GM12878 (cell line): ENCODE results near the gene TLR9. TPM values are rescaled to one million over a fixed set of nuclear protein-coding genes. Genes with fewer than 3 reads are reported as not detected.

Source experiments
- ATAC-seq: fragments of 200-7000 bp; cut with Tn5 transposase; 3 replicates; pipeline ENCODE4 v1.9.1; 2020; ENCODE audit warnings: mild to moderate bottlenecking, moderate library complexity
- BruUV-seq: library from RNA; stranded (reverse); fragments of 400-500 nt; replicated peaks from 2 replicates; lab custom pipeline; 2021; lab: Mats Ljungman, UMichigan
- CTCF ChIA-PET: fragments of 300-600 bp; sonication (Branson Sonifier 250); formaldehyde crosslinking; extraction: SDS; loops from one replicate; lab custom pipeline; 2021; ENCODE audit warnings: inconsistent platforms; lab: Yijun Ruan, JAX
- POLR2A ChIA-PET: fragments of 350-600 bp; formaldehyde crosslinking; extraction: SDS; loops from one replicate; lab custom pipeline; 2021; ENCODE audit warnings: inconsistent platforms; lab: Charles Lee
- RAD21 ChIA-PET: fragments of 300-600 bp; sonication (Branson Sonifier 250); formaldehyde crosslinking; loops from one replicate; lab custom pipeline; 2023; ENCODE audit warnings: antibody characterized with exemption; ENCODE audit not compliant: unreplicated experiment; lab: Charles Lee
- SMC1A ChIA-PET: fragments of 300-600 bp; sonication (Branson Sonifier 250); formaldehyde crosslinking; loops from one replicate; lab custom pipeline; 2023; ENCODE audit not compliant: unreplicated experiment, uncharacterized antibody; lab: Charles Lee
- DNase-seq: peaks from one replicate; pipeline ENCODE4 v3.0.0-alpha.2; 2011; ENCODE audit warnings: low read depth, low spot score
- FAIRE-seq: peaks from 3 replicates; lab custom pipeline; 2011; peaks lifted over from hg19 to GRCh38; lab: Jason Lieb, UNC
- H2AFZ ChIP-seq: 2 replicates; pipeline ENCODE4 v1.6.0; 2011; ENCODE audit warnings: low read depth, low read length, control low read depth; ENCODE audit not compliant: control insufficient read depth
- H3K27ac ChIP-seq: 2 replicates; pipeline ENCODE4 v1.5.1; 2011; ENCODE audit warnings: control low read depth; ENCODE audit not compliant: control insufficient read depth, insufficient read depth
- H3K27me3 ChIP-seq, 2 experiments: replicated peaks in 1 of 2; 2 replicates each; pipeline versions ENCODE4 v1.6.0 to v1.6.1; 2011; ENCODE audit warnings: low read length in 1 of 2; ENCODE audit not compliant: control insufficient read depth in 2 of 2, insufficient read depth in 2 of 2
- H3K36me3 ChIP-seq, 2 experiments: 2 replicates each; pipeline ENCODE4 v1.5.1; 2011; ENCODE audit warnings: low read length in 1 of 2; ENCODE audit not compliant: control insufficient read depth in 2 of 2, insufficient read depth in 2 of 2
- H3K4me1 ChIP-seq: 2 replicates; pipeline ENCODE4 v1.6.1; 2011; ENCODE audit warnings: mild to moderate bottlenecking, low read length, moderate library complexity, mixed read lengths; ENCODE audit not compliant: control insufficient read depth, insufficient read depth
- H3K4me2 ChIP-seq: 2 replicates; pipeline ENCODE4 v1.6.0; 2011; ENCODE audit warnings: control low read depth; ENCODE audit not compliant: control insufficient read depth, insufficient read depth
- H3K4me3 ChIP-seq: fragments of 200-600 bp; sonication (generic); 2 replicates; pipeline ENCODE4 v1.5.1; 2016
- H3K79me2 ChIP-seq: 2 replicates; pipeline ENCODE4 v1.6.0; 2011; ENCODE audit warnings: low read length; ENCODE audit not compliant: control insufficient read depth, insufficient read depth
- H3K9ac ChIP-seq: 2 replicates; pipeline ENCODE4 v1.8.0; 2011; ENCODE audit warnings: low read length, control low read depth, mixed read lengths; ENCODE audit not compliant: control insufficient read depth, insufficient read depth
- H3K9me3 ChIP-seq: replicated peaks from 3 replicates; pipeline ENCODE4 v1.5.1; 2011; ENCODE audit warnings: mild to moderate bottlenecking, low read length; ENCODE audit not compliant: control insufficient read depth, insufficient read depth
- H4K20me1 ChIP-seq: 2 replicates; pipeline ENCODE4 v1.6.0; 2011; ENCODE audit not compliant: control insufficient read depth, insufficient read depth
- CEBPB ChIP-seq, 2 experiments: fragments of 150-350 bp in 1 of 2; IDR thresholded peaks; 2 replicates each; pipeline ENCODE4 v1.6.1; 2012 to 2014; ENCODE audit warnings: low read depth in 2 of 2, low read length in 2 of 2, borderline replicate concordance in 1 of 2, inconsistent platforms in 1 of 2
- EZH2 ChIP-seq: IDR thresholded peaks from 2 replicates; pipeline ENCODE4 v1.6.1; 2012; ENCODE audit warnings: low read depth, mild to moderate bottlenecking, control low read depth, inconsistent platforms, low read length, borderline replicate concordance; ENCODE audit not compliant: control insufficient read depth
- GATAD2B ChIP-seq: fragments of 450-650 bp; conservative IDR thresholded peaks from 2 replicates; pipeline ENCODE4 v1.6.1; 2017; ENCODE audit warnings: low read depth, mild to moderate bottlenecking, moderate library complexity
- HDGF ChIP-seq: fragments of 450-650 bp; IDR thresholded peaks from 2 replicates; pipeline ENCODE4 v1.6.1; 2016; ENCODE audit warnings: antibody characterized with exemption
- IKZF2 ChIP-seq, 2 experiments: fragments of 450-650 bp; IDR thresholded peaks; 2 replicates each; pipeline ENCODE4 v1.6.1; 2017; ENCODE audit warnings: mild to moderate bottlenecking in 2 of 2, moderate library complexity in 2 of 2
- MTA3 ChIP-seq: IDR thresholded peaks from 2 replicates; pipeline ENCODE4 v1.6.1; 2012; ENCODE audit warnings: low read length, inconsistent platforms, borderline replicate concordance
- NR2C1 ChIP-seq: fragments of 450-650 bp; IDR thresholded peaks from 2 replicates; pipeline ENCODE4 v1.6.1; 2017; ENCODE audit warnings: antibody characterized with exemption, mild to moderate bottlenecking, moderate library complexity
- NR2F1 ChIP-seq: fragments of 450-650 bp; conservative IDR thresholded peaks from 2 replicates; pipeline ENCODE4 v1.6.1; 2017; ENCODE audit warnings: mild to moderate bottlenecking
- PAX8 ChIP-seq: fragments of 450-650 bp; IDR thresholded peaks from 2 replicates; pipeline ENCODE4 v1.6.1; 2017; ENCODE audit warnings: mild to moderate bottlenecking, moderate library complexity
- RBBP5 ChIP-seq: fragments of 200-600 bp; sonication (generic); conservative IDR thresholded peaks from 2 replicates; pipeline ENCODE4 v1.6.1; 2016
- SIN3A ChIP-seq: IDR thresholded peaks from 2 replicates; pipeline ENCODE4 v1.6.1; 2012; ENCODE audit warnings: low read depth, low read length, improper control_type of control experiment
- SIX5 ChIP-seq: IDR thresholded peaks from 2 replicates; pipeline ENCODE4 v1.6.1; 2011; ENCODE audit warnings: mild to moderate bottlenecking, low read depth, low read length, moderate library complexity; ENCODE audit not compliant: severe bottlenecking
- SMAD1 ChIP-seq: fragments of 450-650 bp; IDR thresholded peaks from 2 replicates; pipeline ENCODE4 v1.6.1; 2018; ENCODE audit warnings: mild to moderate bottlenecking, low read depth; ENCODE audit not compliant: partially characterized antibody
- STAT1 ChIP-seq: fragments of 450-650 bp; conservative IDR thresholded peaks from 2 replicates; pipeline ENCODE4 v1.6.1; 2014; ENCODE audit warnings: antibody characterized with exemption, mild to moderate bottlenecking
- TAF1 ChIP-seq: IDR thresholded peaks from 2 replicates; pipeline ENCODE4 v1.6.1; 2011; ENCODE audit warnings: mild to moderate bottlenecking, low read depth, low read length, borderline replicate concordance
- TCF12 ChIP-seq: IDR thresholded peaks from 2 replicates; pipeline ENCODE4 v1.6.1; 2011; ENCODE audit warnings: low read depth, mild to moderate bottlenecking, low read length
- YY1 ChIP-seq: IDR thresholded peaks from 2 replicates; pipeline ENCODE4 v1.6.1; 2011; ENCODE audit warnings: low read depth, mild to moderate bottlenecking, low read length
- ZNF207 ChIP-seq: fragments of 450-650 bp; IDR thresholded peaks from 2 replicates; pipeline ENCODE4 v1.6.1; 2014; ENCODE audit warnings: antibody characterized with exemption, mild to moderate bottlenecking, borderline replicate concordance
- ZZZ3 ChIP-seq: IDR thresholded peaks from 2 replicates; pipeline ENCODE4 v1.6.1; 2011; ENCODE audit warnings: low read depth; ENCODE audit not compliant: control insufficient read depth, insufficient read length
- WGBS: methylation state at CpG from one replicate; pipeline ENCODE4 v1.1.6; 2016; ENCODE audit warnings: low lambda C conversion rate; ENCODE audit not compliant: insufficient replicate concordance, insufficient coverage; ENCODE audit errors: missing lambda C conversion rate; 5-methylcytosine and 5-hydroxymethylcytosine counted together
- in situ Hi-C: fragments of 300-500 bp; cut with MboI; formaldehyde crosslinking; loops from 9 replicates; pipeline ENCODE4 v1.14.3; 2018; ENCODE audit warnings: mixed read lengths
- intact Hi-C: fragments of 100-400 bp; cut with micrococcal nuclease; formaldehyde crosslinking; loops from one replicate; pipeline ENCODE4 v1.14.2; 2022; ENCODE audit not compliant: unreplicated experiment
- polyA plus RNA-seq, 11 experiments: library from polyadenylated mRNA; depleted of rRNA in 4 of 11; unstranded in 6 of 11; stranded (reverse) in 5 of 11; fragments of >200 nt; fragmentation: Nextera tagmentation in 4 of 11; fragmentation: Illumina TruSeq in 1 of 11; extraction: Ambion mirVana in 4 of 11; extraction: Trizol in 1 of 11; gene quantifications; 1 replicate in 1 of 11; 2 replicates in 10 of 11; pipeline versions ENCODE4 v1.2.1 to v1.2.3, GENCODE V29; 2011 to 2016; ENCODE audit warnings: inconsistent platforms in 2 of 11, missing spikeins in 2 of 11, low read depth in 1 of 11
- total RNA-seq, 4 experiments: library from RNA; depleted of rRNA in 3 of 4; stranded (reverse); fragments of >200 nt in 3 of 4; fragmentation: Illumina TruSeq in 1 of 4; extraction: Trizol in 1 of 4; gene quantifications; 2 replicates each; pipeline versions ENCODE4 v1.2.1 to v1.2.3, GENCODE V29; 2013 to 2021
- TF ChIP-seq, protein P1 (sequence below): IDR thresholded peaks from 2 replicates; pipeline ENCODE4 v1.6.1; 2012; ENCODE audit warnings: low read depth, low read length, improper control_type of control experiment
- TF ChIP-seq, protein P2 (sequence below), 3 experiments: IDR thresholded peaks in 2 of 3; conservative IDR thresholded peaks in 1 of 3; 2 replicates each; pipeline ENCODE4 v1.5.1; 2011; ENCODE audit warnings: low read depth in 3 of 3, low read length in 3 of 3, mild to moderate bottlenecking in 3 of 3, control low read depth in 2 of 3, moderate library complexity in 2 of 3, inconsistent platforms in 1 of 3, mixed read lengths in 1 of 3; ENCODE audit not compliant: control insufficient read depth in 2 of 3, insufficient read depth in 1 of 3; ENCODE audit errors: extremely low read depth in 1 of 3

The TLR9 gene
- total and polyA plus RNA-seq, 10 of the 15 experiments (the other 5 are each of a cell fraction or from before 2014, with no cell fraction given): 0.10 to 4.8 (median 0.53) TPM; not detected in 1

DNA sequence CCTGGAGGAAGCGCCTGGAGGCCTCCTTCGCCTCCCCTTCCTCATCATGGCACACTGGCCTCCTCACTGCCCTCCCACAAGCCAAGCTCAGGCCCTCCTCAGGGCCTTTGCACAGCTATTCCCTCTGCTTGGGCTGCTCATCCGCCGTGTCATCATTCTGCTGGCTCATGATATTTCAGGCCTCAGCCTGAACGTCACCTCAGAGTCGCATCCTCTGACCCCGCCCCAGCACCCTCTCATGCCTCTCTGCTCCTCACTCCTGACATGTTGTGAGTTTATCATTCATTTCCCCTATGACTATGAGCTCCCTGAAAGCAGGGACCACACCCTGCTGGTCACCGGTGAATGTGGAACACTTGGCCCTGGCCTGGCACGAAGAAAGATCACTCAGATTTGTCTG, 50.5 kb downstream of the TLR9 start (continued):
- no peak for TF ChIP-seq ZZZ3
- TF ChIP-seq SMAD1: no peak

DNA sequence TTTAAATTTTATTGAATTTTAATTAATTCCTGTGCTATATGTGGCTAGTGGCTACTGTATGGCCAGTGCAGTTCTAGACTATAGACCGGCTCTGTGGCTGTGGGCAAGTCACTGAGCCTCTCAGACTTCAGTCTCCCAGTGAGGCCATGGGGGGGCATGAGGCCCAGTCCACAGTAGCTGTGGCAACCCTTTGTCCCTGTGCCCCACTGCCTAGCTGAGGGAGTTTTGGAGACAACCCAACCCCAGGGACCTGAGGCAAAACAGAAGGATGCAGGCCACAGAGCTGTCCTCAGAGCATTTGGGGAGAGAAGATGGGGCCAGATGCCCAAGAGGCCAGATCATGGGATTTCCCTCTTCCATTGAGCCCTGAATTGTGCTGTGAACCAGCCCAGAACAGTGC, 52.3 kb downstream of the TLR9 start:
- DNase-seq (no peak), ATAC-seq (no peak), FAIRE-seq (no peak)
- RAD21 ChIA-PET: no interaction called here
- intact Hi-C loops: no loop called here
- Histone ChIP-seq H3K9ac (no peak overlapping the region), H3K9me3 (no peaks in the 10 kb centered on the region), H2AFZ (no peak overlapping the region), H3K4me3 (no peak overlapping the region), H3K27ac (no peak overlapping the region), H3K27me3 (no peaks in the 10 kb centered on the region), H3K79me2 (no peaks in the 10 kb centered on the region), H3K36me3 (no peaks in the 10 kb centered on the region), H4K20me1 (no peaks in the 10 kb centered on the region), H3K4me1 (no peaks in the 10 kb centered on the region), H3K4me2 (no peak overlapping the region)
- BruUV-seq: no TSS peak
- CTCF ChIA-PET: interaction anchor here (0.8 kb wide), 1 partner anchor 32 kb away, joined by 3 read pairs; no protein-coding TSS in a partner anchor
- POLR2A ChIA-PET: no interaction called here
- SMC1A ChIA-PET: no interaction called here
- TF ChIP-seq HDGF: no peak
- TF ChIP-seq SIN3A: no peak
- no peak for TF ChIP-seq YY1
- no peak for TF ChIP-seq GATAD2B
- TF ChIP-seq, protein P1, sequence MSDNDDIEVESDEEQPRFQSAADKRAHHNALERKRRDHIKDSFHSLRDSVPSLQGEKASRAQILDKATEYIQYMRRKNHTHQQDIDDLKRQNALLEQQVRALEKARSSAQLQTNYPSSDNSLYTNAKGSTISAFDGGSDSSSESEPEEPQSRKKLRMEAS: no peak
- TF ChIP-seq PAX8: no peak
- TF ChIP-seq CEBPB (IDR thresholded peaks at IDR 0.05; ENCODE audit: borderline replicate concordance in 1 of 2, low read depth in 2 of 2, low read length in 2 of 2): no peak
- TF ChIP-seq, protein P2, sequence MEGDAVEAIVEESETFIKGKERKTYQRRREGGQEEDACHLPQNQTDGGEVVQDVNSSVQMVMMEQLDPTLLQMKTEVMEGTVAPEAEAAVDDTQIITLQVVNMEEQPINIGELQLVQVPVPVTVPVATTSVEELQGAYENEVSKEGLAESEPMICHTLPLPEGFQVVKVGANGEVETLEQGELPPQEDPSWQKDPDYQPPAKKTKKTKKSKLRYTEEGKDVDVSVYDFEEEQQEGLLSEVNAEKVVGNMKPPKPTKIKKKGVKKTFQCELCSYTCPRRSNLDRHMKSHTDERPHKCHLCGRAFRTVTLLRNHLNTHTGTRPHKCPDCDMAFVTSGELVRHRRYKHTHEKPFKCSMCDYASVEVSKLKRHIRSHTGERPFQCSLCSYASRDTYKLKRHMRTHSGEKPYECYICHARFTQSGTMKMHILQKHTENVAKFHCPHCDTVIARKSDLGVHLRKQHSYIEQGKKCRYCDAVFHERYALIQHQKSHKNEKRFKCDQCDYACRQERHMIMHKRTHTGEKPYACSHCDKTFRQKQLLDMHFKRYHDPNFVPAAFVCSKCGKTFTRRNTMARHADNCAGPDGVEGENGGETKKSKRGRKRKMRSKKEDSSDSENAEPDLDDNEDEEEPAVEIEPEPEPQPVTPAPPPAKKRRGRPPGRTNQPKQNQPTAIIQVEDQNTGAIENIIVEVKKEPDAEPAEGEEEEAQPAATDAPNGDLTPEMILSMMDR (IDR thresholded peaks at IDR 0.05 in 2 of 3, conservative IDR thresholded peaks at IDR 0.05 in 1 of 3; ENCODE audit: control insufficient read depth in 2 of 3, extremely low read depth in 1 of 3, insufficient read depth in 1 of 3, low read depth in 3 of 3, low read length in 3 of 3): no peak
- TF ChIP-seq NR2C1: no peak
- TF ChIP-seq SIX5: no peak
- TF ChIP-seq TAF1: no peak
- TF ChIP-seq NR2F1: no peak
- TF ChIP-seq ZNF207: no peak
- TF ChIP-seq RBBP5: no peak
- no peak for TF ChIP-seq STAT1
- no peak for TF ChIP-seq MTA3
- no peak for TF ChIP-seq EZH2
- TF ChIP-seq IKZF2 (IDR thresholded peaks at IDR 0.05): no peak
- no peak for TF ChIP-seq TCF12
- WGBS: 33% methylated on average over 1 of the region's 1 CpG
- in situ Hi-C loops: no loop called here
